Caco-2 (cell line): ENCODE data around the gene DGKK. TPM values are rescaled to one million over a fixed set of nuclear protein-coding genes. Genes with fewer than 3 reads are reported as not detected.

Experiments
- BruUV-seq: library from RNA; stranded (reverse); fragments of 400-500 nt; replicated peaks from 2 replicates; lab custom pipeline; 2021; lab: Mats Ljungman, UMichigan
- CTCF ChIA-PET: fragments of 300-600 bp; sonication (Branson Sonifier 250); formaldehyde crosslinking; loops from one replicate; lab custom pipeline; 2022; ENCODE audit warnings: antibody characterized with exemption; lab: Charles Lee
- POLR2A ChIA-PET: fragments of 300-600 bp; sonication (Branson Sonifier 250); formaldehyde crosslinking; loops from one replicate; lab custom pipeline; 2022; ENCODE audit warnings: antibody characterized with exemption; lab: Charles Lee
- DNase-seq, 2 experiments: peaks; one replicate each; pipeline versions ENCODE4 v3.0.0 to v3.0.0-alpha.2; 2020 to 2022
- H3K27me3 ChIP-seq: replicated peaks from 2 replicates; pipeline ENCODE4 v1.6.0; 2011; ENCODE audit warnings: low read length; ENCODE audit not compliant: control insufficient read depth, insufficient read depth
- H3K36me3 ChIP-seq: 2 replicates; pipeline ENCODE4 v1.5.1; 2011; ENCODE audit warnings: low read length; ENCODE audit not compliant: control insufficient read depth, insufficient read depth
- H3K4me1 ChIP-seq: fragments of 250-450 bp; sonication (Bioruptor Pico); 2 replicates; pipeline ENCODE4 v1.5.1; 2020; ENCODE audit warnings: mild to moderate bottlenecking
- H3K4me3 ChIP-seq: 2 replicates; pipeline ENCODE4 v1.5.1; 2011; ENCODE audit warnings: low read depth, mild to moderate bottlenecking, control low read depth, low read length
- H3K9me3 ChIP-seq: fragments of 250-450 bp; sonication (Bioruptor Pico); 2 replicates; pipeline ENCODE4 v1.5.1; 2020; ENCODE audit warnings: mild to moderate bottlenecking, moderate library complexity
- H3K27ac Mint-ChIP-seq: one replicate; pipeline ENCODE4 v1.8.0; 2022; ENCODE audit warnings: mixed read lengths; ENCODE audit not compliant: unreplicated experiment
- H3K27me3 Mint-ChIP-seq: one replicate; pipeline ENCODE4 v1.8.0; 2022; ENCODE audit warnings: mixed read lengths; ENCODE audit not compliant: insufficient read depth, unreplicated experiment
- H3K36me3 Mint-ChIP-seq: one replicate; pipeline ENCODE4 v1.8.0; 2022; ENCODE audit warnings: mild to moderate bottlenecking, mixed read lengths; ENCODE audit not compliant: insufficient read depth, unreplicated experiment
- H3K4me1 Mint-ChIP-seq: one replicate; pipeline ENCODE4 v1.8.0; 2022; ENCODE audit warnings: low read depth, mixed read lengths; ENCODE audit not compliant: unreplicated experiment
- H3K4me3 Mint-ChIP-seq: one replicate; pipeline ENCODE4 v1.8.0; 2022; ENCODE audit warnings: mild to moderate bottlenecking, moderate library complexity, mixed read lengths; ENCODE audit not compliant: unreplicated experiment
- H3K9me3 Mint-ChIP-seq: one replicate; pipeline ENCODE4 v1.8.0; 2022; ENCODE audit warnings: mixed read lengths; ENCODE audit not compliant: unreplicated experiment
- intact Hi-C: fragments of 100-400 bp; cut with micrococcal nuclease; formaldehyde crosslinking; loops from one replicate; pipeline ENCODE4 v1.10.0; 2022; ENCODE audit not compliant: unreplicated experiment
- total RNA-seq: library from RNA; stranded (reverse); gene quantifications from 2 replicates; pipeline ENCODE4 v1.2.3, GENCODE V29; 2022
- TF ChIP-seq, protein P1 (sequence below), 2 experiments: fragments of 200-600 bp in 1 of 2; IDR thresholded peaks; 1 replicate in 1 of 2; 2 replicates in 1 of 2; pipeline versions ENCODE4 v1.5.1 to v1.8.0; 2011 to 2022; ENCODE audit warnings: antibody characterized with exemption in 1 of 2, control low read depth in 1 of 2, inconsistent platforms in 1 of 2, low read depth in 1 of 2, low read length in 1 of 2, mild to moderate bottlenecking in 1 of 2, moderate library complexity in 1 of 2; ENCODE audit not compliant: insufficient read depth in 1 of 2, severe bottlenecking in 1 of 2, unreplicated experiment in 1 of 2

The DGKK gene
- total RNA-seq, 1 experiment from 2014 or later: 2.5 TPM

DNA sequence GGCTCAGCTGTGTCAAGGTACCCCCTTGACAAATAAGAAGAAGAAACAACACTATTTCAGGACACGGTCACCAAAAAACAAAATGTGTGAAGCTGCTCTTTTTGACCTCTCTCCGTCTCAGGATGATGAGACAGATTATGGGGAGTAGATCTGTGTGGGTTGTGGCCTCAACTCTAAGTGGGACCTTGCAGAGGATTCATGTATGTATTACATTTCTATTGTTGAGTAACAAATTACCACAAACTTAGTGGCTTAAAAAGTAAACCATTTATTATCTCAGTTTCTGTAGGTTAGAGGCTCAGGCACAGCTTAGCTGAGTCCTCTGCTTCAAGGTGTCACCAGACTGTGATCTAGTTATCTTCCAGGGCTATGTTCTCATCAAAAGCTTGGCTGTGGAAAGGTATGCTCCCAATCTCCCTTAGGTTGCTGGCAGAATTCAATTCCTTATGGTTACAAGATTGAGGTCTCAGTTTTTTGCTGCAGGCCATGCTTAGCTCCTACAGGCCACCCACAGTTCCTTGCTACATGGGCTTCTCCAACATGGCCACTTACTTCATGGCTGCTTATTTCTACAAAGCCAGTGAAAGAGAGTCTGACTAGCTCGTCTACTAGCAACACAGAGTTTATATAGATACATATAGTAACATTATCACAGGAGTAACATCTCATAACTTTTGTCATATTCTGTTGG is 28.1 kb downstream of the DGKK start:
- no peak overlapping the region for H3K4me3 Mint-ChIP-seq
- no peak for DNase-seq
- no peaks in the 10 kb centered on the region for H3K27me3 ChIP-seq
- H3K9me3 Mint-ChIP-seq: no peaks in the 10 kb centered on the region
- intact Hi-C loops: no loop called here
- no peak overlapping the region for H3K4me3 ChIP-seq
- no TSS peak for BruUV-seq
- peaks cover 7% of the 10 kb centered on the region for H3K4me1 Mint-ChIP-seq
- H3K27ac Mint-ChIP-seq: no peak overlapping the region
- H3K4me1 ChIP-seq: no peaks in the 10 kb centered on the region
- CTCF ChIA-PET: no interaction called here
- no peaks in the 10 kb centered on the region for H3K27me3 Mint-ChIP-seq
- H3K36me3 ChIP-seq: no peaks in the 10 kb centered on the region
- H3K9me3 ChIP-seq: no peaks in the 10 kb centered on the region
- H3K36me3 Mint-ChIP-seq: no peaks in the 10 kb centered on the region
- TF ChIP-seq, protein P1, sequence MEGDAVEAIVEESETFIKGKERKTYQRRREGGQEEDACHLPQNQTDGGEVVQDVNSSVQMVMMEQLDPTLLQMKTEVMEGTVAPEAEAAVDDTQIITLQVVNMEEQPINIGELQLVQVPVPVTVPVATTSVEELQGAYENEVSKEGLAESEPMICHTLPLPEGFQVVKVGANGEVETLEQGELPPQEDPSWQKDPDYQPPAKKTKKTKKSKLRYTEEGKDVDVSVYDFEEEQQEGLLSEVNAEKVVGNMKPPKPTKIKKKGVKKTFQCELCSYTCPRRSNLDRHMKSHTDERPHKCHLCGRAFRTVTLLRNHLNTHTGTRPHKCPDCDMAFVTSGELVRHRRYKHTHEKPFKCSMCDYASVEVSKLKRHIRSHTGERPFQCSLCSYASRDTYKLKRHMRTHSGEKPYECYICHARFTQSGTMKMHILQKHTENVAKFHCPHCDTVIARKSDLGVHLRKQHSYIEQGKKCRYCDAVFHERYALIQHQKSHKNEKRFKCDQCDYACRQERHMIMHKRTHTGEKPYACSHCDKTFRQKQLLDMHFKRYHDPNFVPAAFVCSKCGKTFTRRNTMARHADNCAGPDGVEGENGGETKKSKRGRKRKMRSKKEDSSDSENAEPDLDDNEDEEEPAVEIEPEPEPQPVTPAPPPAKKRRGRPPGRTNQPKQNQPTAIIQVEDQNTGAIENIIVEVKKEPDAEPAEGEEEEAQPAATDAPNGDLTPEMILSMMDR (IDR thresholded peaks at IDR 0.05; ENCODE audit: insufficient read depth in 1 of 2, low read depth in 1 of 2, low read length in 1 of 2, severe bottlenecking in 1 of 2, unreplicated experiment in 1 of 2): no peak
- POLR2A ChIA-PET: no interaction called here

DNA sequence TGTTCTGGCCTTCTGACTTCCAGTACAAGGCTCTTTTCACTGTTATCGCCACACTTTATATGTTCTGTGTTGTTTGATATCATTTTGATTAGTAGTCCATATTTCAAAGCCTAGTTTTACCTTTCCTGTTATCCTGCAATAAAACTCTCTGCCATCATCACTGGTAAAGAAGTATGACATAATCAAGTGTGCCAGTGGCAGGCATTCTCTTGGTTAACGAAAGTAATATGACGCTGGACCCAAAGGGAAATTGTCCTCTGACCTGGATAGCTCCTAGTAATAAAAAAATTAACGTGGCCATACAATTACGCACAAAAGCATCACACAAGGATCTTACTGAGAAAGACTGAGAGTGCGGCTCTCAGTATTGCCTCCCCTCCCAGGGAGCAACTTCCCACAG is 33.8 kb downstream of the DGKK start:
- no peaks in the 10 kb centered on the region for H3K9me3 ChIP-seq
- no peaks in the 10 kb centered on the region for H3K36me3 ChIP-seq
- TF ChIP-seq, protein P1 (IDR thresholded peaks at IDR 0.05; ENCODE audit: insufficient read depth in 1 of 2, low read depth in 1 of 2, low read length in 1 of 2, severe bottlenecking in 1 of 2, unreplicated experiment in 1 of 2): no peak
- intact Hi-C loops: no loop called here
- Mint-ChIP-seq H3K27ac (no peak overlapping the region), H3K4me3 (no peak overlapping the region), H3K9me3 (no peaks in the 10 kb centered on the region), H3K36me3 (no peaks in the 10 kb centered on the region), H3K4me1 (peaks cover 7% of the 10 kb centered on the region), H3K27me3 (no peaks in the 10 kb centered on the region)
- CTCF ChIA-PET: no interaction called here
- no peaks in the 10 kb centered on the region for H3K27me3 ChIP-seq
- no peak overlapping the region for H3K4me3 ChIP-seq
- DNase-seq: no peak
- H3K4me1 ChIP-seq: peaks cover 6% of the 10 kb centered on the region; the same call in 1 of the 2 replicates
- no TSS peak for BruUV-seq
- POLR2A ChIA-PET: no interaction called here

DNA sequence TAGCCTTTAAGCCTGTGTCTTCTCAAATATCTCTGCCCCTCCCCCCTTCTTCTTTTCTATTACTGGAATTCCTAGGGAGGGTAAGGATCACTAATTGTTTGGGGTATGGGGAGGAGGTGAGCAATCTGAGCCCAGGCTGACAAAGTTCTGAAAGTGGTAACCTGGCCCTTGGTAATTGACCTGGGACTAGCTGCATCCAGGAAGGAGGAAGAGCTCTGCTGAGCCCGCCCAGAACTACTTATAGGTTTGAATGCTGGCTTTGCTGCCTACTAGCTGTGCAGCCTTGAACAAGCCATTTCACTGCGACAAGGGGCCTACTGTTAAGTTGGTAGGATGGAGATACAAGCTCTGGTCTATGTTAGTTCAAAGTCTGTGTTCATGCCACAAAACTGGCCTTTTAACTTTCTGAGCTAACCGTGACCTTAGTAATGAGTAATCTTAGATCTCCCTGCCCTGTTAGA is 37.8 kb downstream of the DGKK start:
- H3K9me3 Mint-ChIP-seq: no peaks in the 10 kb centered on the region
- no peak overlapping the region for H3K27ac Mint-ChIP-seq
- CTCF ChIA-PET: no interaction called here
- H3K27me3 Mint-ChIP-seq: no peaks in the 10 kb centered on the region
- no peaks in the 10 kb centered on the region for H3K36me3 Mint-ChIP-seq
- intact Hi-C loops: no loop called here
- no peak overlapping the region for H3K4me3 Mint-ChIP-seq
- peaks cover 6% of the 10 kb centered on the region; the same call in 1 of the 2 replicates for H3K4me1 ChIP-seq
- no peak for DNase-seq
- no peaks in the 10 kb centered on the region for H3K36me3 ChIP-seq
- no peaks in the 10 kb centered on the region for H3K27me3 ChIP-seq
- H3K4me1 Mint-ChIP-seq: peaks cover 11% of the 10 kb centered on the region
- POLR2A ChIA-PET: no interaction called here
- no peak overlapping the region for H3K4me3 ChIP-seq
- no peaks in the 10 kb centered on the region for H3K9me3 ChIP-seq
- TF ChIP-seq, protein P1 (IDR thresholded peaks at IDR 0.05; ENCODE audit: insufficient read depth in 1 of 2, low read depth in 1 of 2, low read length in 1 of 2, severe bottlenecking in 1 of 2, unreplicated experiment in 1 of 2): no peak
- no TSS peak for BruUV-seq
